ENCODE data around the gene LRRTM4.

Gene LRRTM4

GRCh38 chr2:76928026-76928425 is 594.1 kb downstream of the LRRTM4 start:
- TF ChIP-seq CTCF (IDR thresholded peaks at IDR 0.05; ENCODE audit: insufficient read depth, low read depth, low read length, missing control alignments), result no peak
- no peak overlapping the region for H3K4me3 ChIP-seq (ENCODE audit: low read depth, low read length)
- DNase-seq (ENCODE audit: low read depth), result no peak

GRCh38 chr2:76921006-76921405 is 601.2 kb downstream of the LRRTM4 start:
- H3K4me3 ChIP-seq (ENCODE audit: low read depth, low read length), result no peak overlapping the region
- no peak for TF ChIP-seq CTCF (IDR thresholded peaks at IDR 0.05; ENCODE audit: insufficient read depth, low read depth, low read length, missing control alignments)
- DNase-seq (ENCODE audit: low read depth), result no peak

- TF ChIP-seq CTCF (IDR thresholded peaks at IDR 0.05; ENCODE audit: insufficient read depth, low read depth, low read length, missing control alignments), result no peak
- no peak for DNase-seq (ENCODE audit: low read depth)
- no peak overlapping the region for H3K4me3 ChIP-seq (ENCODE audit: low read depth, low read length)
Observed at GRCh38 chr2:76895469-76895868, 626.7 kb downstream of the LRRTM4 start.

- TF ChIP-seq CTCF (IDR thresholded peaks at IDR 0.05; ENCODE audit: insufficient read depth, low read depth, low read length, missing control alignments), result no peak
- H3K4me3 ChIP-seq (ENCODE audit: low read depth, low read length), result no peak overlapping the region
Observed at GRCh38 chr2:76870581-76870980, 651.6 kb downstream of the LRRTM4 start.

GRCh38 chr2:76870011-76870410 is 652.2 kb downstream of the LRRTM4 start:
- no peak for DNase-seq (ENCODE audit: low read depth)
- no peak overlapping the region for H3K4me3 ChIP-seq (ENCODE audit: low read depth, low read length)
- no peak for TF ChIP-seq CTCF (IDR thresholded peaks at IDR 0.05; ENCODE audit: insufficient read depth, low read depth, low read length, missing control alignments)

More at GRCh38 chr2:76870581-76870980, 651.6 kb downstream of the LRRTM4 start:
- DNase-seq (ENCODE audit: low read depth), result no peak

- no peak for DNase-seq (ENCODE audit: low read depth)
- TF ChIP-seq CTCF (IDR thresholded peaks at IDR 0.05; ENCODE audit: insufficient read depth, low read depth, low read length, missing control alignments), result no peak
- H3K4me3 ChIP-seq (ENCODE audit: low read depth, low read length), result no peak overlapping the region
Observed at GRCh38 chr2:76867854-76868253, 654.3 kb downstream of the LRRTM4 start.

- H3K4me3 ChIP-seq (ENCODE audit: low read depth, low read length), result no peak overlapping the region
- TF ChIP-seq CTCF (IDR thresholded peaks at IDR 0.05; ENCODE audit: insufficient read depth, low read depth, low read length, missing control alignments), result no peak
- DNase-seq (ENCODE audit: low read depth), result no peak
Observed at GRCh38 chr2:76866464-76866863, 655.7 kb downstream of the LRRTM4 start.
